IPS DF 6.9 (cell line): ENCODE measurements around the gene MED12.

ENCODE experiments used
- DNase-seq: peaks from one replicate; pipeline ENCODE4 v3.0.0-alpha.2; 2013; ENCODE audit warnings: low read depth, low spot score
- H3K27ac ChIP-seq: one replicate; pipeline ENCODE4 v1.5.1; 2013; ENCODE audit warnings: low read length, control low read depth
- H3K27me3 ChIP-seq: 2 replicates; pipeline ENCODE4 v1.6.1; 2013; ENCODE audit warnings: mild to moderate bottlenecking, low read length; ENCODE audit not compliant: control insufficient read depth, insufficient read depth
- H3K36me3 ChIP-seq: 2 replicates; pipeline ENCODE4 v1.6.1; 2013; ENCODE audit warnings: low read length; ENCODE audit not compliant: control insufficient read depth, insufficient read depth
- H3K4me1 ChIP-seq: 2 replicates; pipeline ENCODE4 v1.6.1; 2013; ENCODE audit warnings: low read length; ENCODE audit not compliant: control insufficient read depth, insufficient read depth
- H3K4me3 ChIP-seq: 2 replicates; pipeline ENCODE4 v1.5.1; 2013; ENCODE audit warnings: mild to moderate bottlenecking, low read length
- H3K9me3 ChIP-seq: 2 replicates; pipeline ENCODE4 v1.6.1; 2013; ENCODE audit warnings: low read length, inconsistent platforms; ENCODE audit not compliant: control insufficient read depth, insufficient read depth
- WGBS: extraction: QIAGEN DNeasy Blood & Tissue Kit; methylation state at CpG from one replicate; pipeline ENCODE4 v1.1.7; 2013; ENCODE audit warnings: mixed read lengths, missing lambda C conversion rate; ENCODE audit not compliant: insufficient read length, insufficient coverage; 5-methylcytosine and 5-hydroxymethylcytosine counted together

The MED12 gene

GRCh38 chrX:71131510-71131909 lies 13.1 kb downstream of the MED12 start:
- Histone ChIP-seq H3K4me3 (no peak overlapping the region), H3K36me3 (peaks cover 23% of the 10 kb centered on the region; the same call in 1 of the 2 replicates), H3K27ac (no peak overlapping the region), H3K9me3 (no peaks in the 10 kb centered on the region), H3K27me3 (no peaks in the 10 kb centered on the region), H3K4me1 (no peaks in the 10 kb centered on the region)
- no CpG with 5 or more reads among the region's 4 CpGs for WGBS
- no peak for DNase-seq

DNA sequence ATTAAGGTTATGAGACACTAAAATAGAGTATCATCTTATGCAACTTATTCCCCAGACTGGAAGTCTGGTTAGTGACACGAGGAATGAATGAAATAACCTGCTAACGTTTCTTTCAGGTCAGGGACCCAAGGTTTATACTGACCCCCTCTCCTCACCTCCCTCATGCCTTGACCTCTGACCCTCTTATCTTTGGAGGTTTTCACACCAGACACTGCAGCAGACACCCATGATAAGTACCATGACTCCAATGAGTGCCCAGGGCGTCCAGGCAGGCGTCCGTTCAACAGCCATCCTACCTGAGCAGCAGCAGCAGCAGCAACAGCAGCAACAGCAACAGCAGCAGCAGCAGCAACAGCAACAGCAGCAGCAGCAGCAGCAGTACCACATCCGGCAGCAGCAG lies 22.0 kb downstream of the MED12 start:
- no CpG with 5 or more reads among the region's 6 CpGs for WGBS
- Histone ChIP-seq H3K4me3 (no peak overlapping the region), H3K4me1 (no peaks in the 10 kb centered on the region; the same call in 1 of the 2 replicates), H3K36me3 (peaks cover 14% of the 10 kb centered on the region; the same call in 1 of the 2 replicates), H3K27ac (no peak overlapping the region), H3K27me3 (no peaks in the 10 kb centered on the region), H3K9me3 (no peaks in the 10 kb centered on the region)
- DNase-seq, result no peak

- Histone ChIP-seq H3K4me1 (peaks cover 2% of the 10 kb centered on the region), H3K27me3 (no peaks in the 10 kb centered on the region), H3K36me3 (peaks cover 6% of the 10 kb centered on the region; the same call in 1 of the 2 replicates), H3K9me3 (no peaks in the 10 kb centered on the region), H3K27ac (no peak overlapping the region), H3K4me3 (no peak overlapping the region)
- no peak for DNase-seq
- WGBS, result no CpG with 5 or more reads among the region's 6 CpGs
These were observed 25.1 kb downstream of the MED12 start for GRCh38 chrX:71143508-71143907.

- H3K4me3 ChIP-seq, result peak within 1 kb of the TSS; percentile 55; the same call in 1 of the 2 replicates
- no CpG with 5 or more reads among the region's 28 CpGs for WGBS
- peaks cover 2% of the 10 kb centered on the region for H3K4me1 ChIP-seq
- no peak within 1 kb of the TSS for H3K27ac ChIP-seq
- H3K27me3 ChIP-seq, result no peaks in the 10 kb centered on the region
- no peak for DNase-seq
- H3K36me3 ChIP-seq, result peaks cover 6% of the 10 kb centered on the region; the same call in 1 of the 2 replicates
- H3K9me3 ChIP-seq, result no peaks in the 10 kb centered on the region
These were observed 26.3 kb downstream of the MED12 start, which contains the start of gene NLGN3 for GRCh38 chrX:71144651-71145050. Gene NLGN3 (plus strand): TSS chrX:71144841. CDS start chrX:71147750, 2,909 bp downstream.

GRCh38 chrX:71147496-71148277 lies 29.3 kb downstream of the MED12 start:
- no peaks in the 10 kb centered on the region for H3K36me3 ChIP-seq
- no peak for DNase-seq
- H3K27ac ChIP-seq, result no peak overlapping the region
- peaks cover 2% of the 10 kb centered on the region for H3K4me1 ChIP-seq
- WGBS, result no CpG with 5 or more reads among the region's 28 CpGs
- H3K9me3 ChIP-seq, result no peaks in the 10 kb centered on the region
- no peak overlapping the region for H3K4me3 ChIP-seq
- no peaks in the 10 kb centered on the region for H3K27me3 ChIP-seq

GRCh38 chrX:71148278-71148663 lies 29.9 kb downstream of the MED12 start:
- no peak for DNase-seq
- no CpG with 5 or more reads among the region's 8 CpGs for WGBS
- peaks cover 2% of the 10 kb centered on the region for H3K4me1 ChIP-seq
- no peaks in the 10 kb centered on the region for H3K36me3 ChIP-seq
- H3K27me3 ChIP-seq, result no peaks in the 10 kb centered on the region
- H3K9me3 ChIP-seq, result no peaks in the 10 kb centered on the region
- no peak overlapping the region for H3K27ac ChIP-seq
- H3K4me3 ChIP-seq, result no peak overlapping the region

- Histone ChIP-seq H3K36me3 (no peaks in the 10 kb centered on the region), H3K9me3 (no peaks in the 10 kb centered on the region)
- WGBS, result no CpG with 5 or more reads among the region's 7 CpGs
These were observed 33.0 kb downstream of the MED12 start for GRCh38 chrX:71151366-71151765.

GRCh38 chrX:71154196-71154595 lies 35.8 kb downstream of the MED12 start:
- Histone ChIP-seq H3K4me3 (no peak overlapping the region), H3K27ac (no peak overlapping the region), H3K27me3 (no peaks in the 10 kb centered on the region), H3K9me3 (no peaks in the 10 kb centered on the region), H3K36me3 (no peaks in the 10 kb centered on the region), H3K4me1 (no peaks in the 10 kb centered on the region)
- WGBS, result no CpG with 5 or more reads among the region's 7 CpGs
- no peak for DNase-seq

More at GRCh38 chrX:71151366-71151765, 33.0 kb downstream of the MED12 start:
- no peak overlapping the region for H3K4me3 ChIP-seq
- no peak overlapping the region for H3K27ac ChIP-seq
- H3K27me3 ChIP-seq, result no peaks in the 10 kb centered on the region
- no peak for DNase-seq
- no peaks in the 10 kb centered on the region; the same call in 1 of the 2 replicates for H3K4me1 ChIP-seq

GRCh38 chrX:71154641-71155040 lies 36.2 kb downstream of the MED12 start:
- WGBS, result no CpG with 5 or more reads among the region's 3 CpGs
- H3K4me3 ChIP-seq, result no peak overlapping the region
- H3K27me3 ChIP-seq, result no peaks in the 10 kb centered on the region
- DNase-seq, result no peak
- no peak overlapping the region for H3K27ac ChIP-seq
- no peaks in the 10 kb centered on the region for H3K9me3 ChIP-seq
- H3K4me1 ChIP-seq, result no peaks in the 10 kb centered on the region
- no peaks in the 10 kb centered on the region for H3K36me3 ChIP-seq

DNA sequence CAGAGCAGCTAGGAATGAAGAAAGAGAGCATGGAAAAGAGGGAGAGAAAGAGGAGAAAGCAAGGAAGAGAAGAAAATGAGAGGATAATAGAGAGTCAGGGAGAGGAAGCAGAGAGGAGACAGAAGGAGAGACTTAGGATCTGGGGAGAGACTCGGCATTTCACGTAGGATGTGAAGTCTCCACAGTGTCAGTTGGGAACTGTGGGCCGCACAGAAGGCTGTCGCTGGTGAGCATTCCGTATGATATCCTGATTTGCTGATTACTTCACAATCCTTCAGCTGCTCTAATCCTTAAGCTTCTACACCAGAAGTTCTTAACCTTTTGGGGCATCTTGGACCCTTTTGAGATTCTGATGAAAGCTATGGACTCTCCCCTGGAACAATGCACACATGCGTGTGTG lies 40.2 kb downstream of the MED12 start:
- no peak for DNase-seq
- WGBS, result no CpG with 5 or more reads among the region's 6 CpGs
- H3K27ac ChIP-seq, result no peak overlapping the region
- no peaks in the 10 kb centered on the region for H3K27me3 ChIP-seq
- no peaks in the 10 kb centered on the region for H3K36me3 ChIP-seq
- H3K4me3 ChIP-seq, result no peak overlapping the region
- no peaks in the 10 kb centered on the region for H3K4me1 ChIP-seq
- no peaks in the 10 kb centered on the region for H3K9me3 ChIP-seq

- DNase-seq, result no peak
- Histone ChIP-seq H3K9me3 (no peaks in the 10 kb centered on the region), H3K27me3 (no peaks in the 10 kb centered on the region), H3K4me3 (no peak overlapping the region), H3K27ac (no peak overlapping the region), H3K36me3 (no peaks in the 10 kb centered on the region), H3K4me1 (no peaks in the 10 kb centered on the region)
- no CpG with 5 or more reads among the region's 5 CpGs for WGBS
These were observed 40.9 kb downstream of the MED12 start for GRCh38 chrX:71159335-71159734.
